Omental fat pad (tissue), 4 donors: ENCODE results near the gene CHST9. TPM values are rescaled to one million over a fixed set of nuclear protein-coding genes. Genes with fewer than 3 reads are reported as not detected.
"Not testable (repeated sequence)": the region's sequence is repeated elsewhere in the genome, so short reads cannot be mapped to it uniquely, and the experiment has no call there.

Experiments used
- ATAC-seq: fragments of 150-250 bp; one replicate; pipeline ENCODE4 v1.9.1; 2016; ENCODE audit warnings: mild to moderate bottlenecking, moderate library complexity; ENCODE audit not compliant: low FRiP score
- DNase-seq: peaks from one replicate; pipeline ENCODE4 v3.0.0-alpha.2; 2019; ENCODE audit warnings: low spot score
- total RNA-seq, 4 donors: library from RNA; depleted of rRNA; stranded (reverse); fragments of >200 nt; gene quantifications; one replicate each; pipeline ENCODE4 v1.1.0, GENCODE V29; 2016
- TF ChIP-seq, protein P1 (sequence below), 3 donors: fragments of 450-650 bp; IDR thresholded peaks; one replicate each; pipeline ENCODE4 v1.5.1; 2016 to 2017; ENCODE audit warnings: antibody characterized with exemption in 3 of 3, mild to moderate bottlenecking in 3 of 3, moderate library complexity in 2 of 3

The CHST9 gene
- total RNA-seq, 4 donors from 2014 or later = under 0.01 TPM; not detected in 3

DNA sequence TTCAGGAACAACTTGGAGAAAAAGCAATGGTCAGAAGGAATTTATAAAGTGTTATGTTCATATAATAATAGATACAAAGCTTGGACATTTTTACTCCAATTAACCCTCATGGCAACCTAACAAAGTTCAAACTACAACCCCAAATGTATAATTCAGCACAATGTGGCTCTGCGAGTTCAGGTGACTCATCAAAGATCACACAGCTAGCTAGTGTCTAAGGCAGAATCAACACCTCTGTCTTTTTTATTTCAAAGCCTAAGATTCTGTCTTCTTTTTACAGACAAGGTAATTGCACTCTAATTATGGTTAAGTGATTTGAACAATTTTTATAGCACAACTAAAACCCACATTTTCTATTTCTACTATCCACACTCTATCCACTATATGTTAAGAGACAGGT lies 90.5 kb downstream of the CHST9 start:
- TF ChIP-seq, protein P1, sequence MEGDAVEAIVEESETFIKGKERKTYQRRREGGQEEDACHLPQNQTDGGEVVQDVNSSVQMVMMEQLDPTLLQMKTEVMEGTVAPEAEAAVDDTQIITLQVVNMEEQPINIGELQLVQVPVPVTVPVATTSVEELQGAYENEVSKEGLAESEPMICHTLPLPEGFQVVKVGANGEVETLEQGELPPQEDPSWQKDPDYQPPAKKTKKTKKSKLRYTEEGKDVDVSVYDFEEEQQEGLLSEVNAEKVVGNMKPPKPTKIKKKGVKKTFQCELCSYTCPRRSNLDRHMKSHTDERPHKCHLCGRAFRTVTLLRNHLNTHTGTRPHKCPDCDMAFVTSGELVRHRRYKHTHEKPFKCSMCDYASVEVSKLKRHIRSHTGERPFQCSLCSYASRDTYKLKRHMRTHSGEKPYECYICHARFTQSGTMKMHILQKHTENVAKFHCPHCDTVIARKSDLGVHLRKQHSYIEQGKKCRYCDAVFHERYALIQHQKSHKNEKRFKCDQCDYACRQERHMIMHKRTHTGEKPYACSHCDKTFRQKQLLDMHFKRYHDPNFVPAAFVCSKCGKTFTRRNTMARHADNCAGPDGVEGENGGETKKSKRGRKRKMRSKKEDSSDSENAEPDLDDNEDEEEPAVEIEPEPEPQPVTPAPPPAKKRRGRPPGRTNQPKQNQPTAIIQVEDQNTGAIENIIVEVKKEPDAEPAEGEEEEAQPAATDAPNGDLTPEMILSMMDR (IDR thresholded peaks at IDR 0.05) = no peak
- DNase-seq (no peak), ATAC-seq (no peak)

DNA sequence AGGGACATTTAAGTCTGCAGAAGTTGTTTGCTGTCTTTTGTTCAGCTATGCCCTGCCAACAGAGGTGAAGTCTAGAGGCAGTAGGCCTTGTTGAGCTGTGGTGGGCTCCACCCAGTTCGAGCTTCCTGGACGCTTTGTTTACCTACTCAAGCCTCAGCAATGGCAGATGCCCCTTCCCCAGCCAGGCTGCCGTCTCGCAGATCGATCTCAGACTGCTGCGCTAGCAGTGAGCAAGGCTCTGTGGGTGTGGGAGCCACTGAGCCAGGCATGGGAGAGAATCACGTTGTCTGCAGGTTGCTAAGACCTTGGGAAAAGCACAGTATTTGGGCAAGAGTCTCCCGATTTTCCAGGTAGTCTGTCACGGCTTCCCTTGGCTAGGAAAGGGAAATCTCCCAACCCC lies 91.8 kb downstream of the CHST9 start:
- DNase-seq, ATAC-seq: not testable (repeated sequence)

DNA sequence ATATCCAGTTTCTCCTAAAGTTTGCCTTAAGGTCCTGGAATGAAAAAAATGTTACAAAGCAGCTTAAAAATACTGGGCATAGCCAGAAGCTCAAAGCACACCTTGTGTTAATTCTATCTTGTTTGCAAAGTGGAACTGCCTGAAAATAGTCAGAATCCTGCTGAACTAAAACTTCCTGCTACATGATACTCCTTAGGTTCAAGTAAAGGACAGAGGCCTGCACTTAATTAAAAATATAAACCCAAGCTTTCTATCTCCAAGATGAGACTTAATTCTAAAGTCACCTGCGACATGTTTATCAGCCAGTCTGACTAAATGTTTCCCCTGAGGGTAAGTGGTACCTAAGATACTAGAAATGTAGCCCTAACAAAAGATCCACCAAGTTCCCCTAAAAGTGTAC lies 103.4 kb downstream of the CHST9 start:
- no peak for ATAC-seq
- TF ChIP-seq, protein P1 (IDR thresholded peaks at IDR 0.05) = no peak
- DNase-seq = no peak

DNA sequence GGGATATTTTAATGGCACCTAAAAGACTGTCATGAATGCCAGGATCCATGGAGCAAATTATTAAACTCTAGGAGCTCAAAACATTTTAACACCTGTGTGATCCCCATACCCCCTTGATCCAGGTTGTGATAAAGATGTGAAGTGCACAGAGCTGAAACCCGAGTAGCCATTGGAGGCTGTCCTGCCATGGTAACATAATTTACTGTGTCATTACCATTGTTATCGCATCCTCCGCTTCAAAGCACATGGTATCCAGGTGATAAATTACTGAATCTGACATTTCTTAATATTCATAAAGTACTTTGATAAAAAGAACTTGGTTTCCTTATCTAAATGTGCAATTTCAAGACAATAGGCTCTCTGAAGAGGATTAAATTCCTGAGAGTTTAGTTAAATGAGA lies 109.3 kb downstream of the CHST9 start:
- TF ChIP-seq, protein P1 (IDR thresholded peaks at IDR 0.05) = no peak
- DNase-seq (no peak), ATAC-seq (no peak)

DNA sequence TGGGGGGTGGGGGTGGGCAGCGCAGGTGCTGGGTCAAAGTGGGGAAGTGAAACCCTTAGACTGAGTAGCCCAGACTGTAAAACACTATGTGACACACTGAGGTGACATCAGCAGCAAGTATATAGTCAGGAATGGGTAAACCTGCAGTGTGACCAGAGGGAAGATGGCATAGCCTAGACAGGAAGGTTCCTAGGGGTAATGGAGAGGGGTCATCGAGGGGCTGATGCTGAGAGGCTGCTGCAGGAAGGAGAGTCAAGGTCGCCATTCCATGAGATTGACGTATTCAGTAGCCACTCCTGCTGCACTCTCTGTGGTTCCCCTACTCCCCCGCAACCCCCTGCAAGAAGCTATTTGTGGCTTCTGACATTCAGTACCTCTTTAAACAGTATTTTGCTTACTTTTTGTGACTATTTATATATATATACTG lies 111.7 kb downstream of the CHST9 start:
- DNase-seq (no peak), ATAC-seq (no peak)
- TF ChIP-seq, protein P1 (IDR thresholded peaks at IDR 0.05) = no peak

DNA sequence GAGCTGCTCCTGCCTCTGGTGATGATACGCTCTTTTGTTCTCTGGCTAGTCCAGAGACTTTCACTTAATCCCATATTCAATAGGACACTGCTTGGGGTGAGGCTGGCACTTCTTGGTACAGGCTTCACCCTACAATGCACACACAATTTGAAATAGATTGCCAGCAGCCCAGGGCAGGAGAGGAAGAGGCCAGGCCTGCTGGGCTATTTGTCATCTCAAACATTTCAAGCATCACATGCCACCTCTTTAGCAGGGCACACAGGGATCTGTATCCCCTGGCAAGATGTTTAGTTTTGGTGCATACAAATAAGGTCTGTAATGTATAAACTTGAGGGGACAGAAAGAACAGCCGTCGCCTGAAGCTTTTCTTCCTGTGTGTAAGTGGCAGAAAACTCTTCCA lies 120.4 kb downstream of the CHST9 start:
- no peak for ATAC-seq
- DNase-seq = no peak
- TF ChIP-seq, protein P1 (IDR thresholded peaks at IDR 0.05) = no peak

DNA sequence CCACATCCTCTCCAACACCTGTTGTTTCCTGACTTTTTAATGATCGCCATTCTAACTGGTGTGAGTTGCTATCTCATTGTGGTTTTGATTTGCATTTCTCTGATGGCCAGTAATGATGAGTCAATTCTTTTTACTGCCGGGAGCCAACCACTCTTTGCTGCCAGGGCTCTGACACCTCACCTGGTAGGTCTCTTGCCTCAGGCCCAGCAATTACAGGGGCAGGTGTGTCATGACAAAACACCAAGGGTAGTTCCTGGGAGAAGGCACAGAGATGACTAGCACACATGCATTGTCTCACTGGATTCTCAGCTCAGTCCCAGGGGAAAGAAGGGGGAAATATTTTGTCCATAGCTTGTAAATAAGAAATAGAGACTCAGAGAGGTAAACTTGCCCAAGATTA lies 122.3 kb downstream of the CHST9 start:
- TF ChIP-seq, protein P1 (IDR thresholded peaks at IDR 0.05) = no peak
- DNase-seq (no peak), ATAC-seq (no peak)
